IMR-90 (cell line): Measurements from ENCODE around the gene TPPP3.

Source experiments
- POLR2A ChIP-seq: IDR thresholded peaks from 2 replicates; pipeline ENCODE4 v1.6.1; 2012; ENCODE audit warnings: mild to moderate bottlenecking, low read depth, low read length
- RAD21 ChIP-seq: IDR thresholded peaks from 2 replicates; pipeline ENCODE4 v1.6.1; 2012; ENCODE audit warnings: low read length, improper control_type of control experiment
- TF ChIP-seq, protein P1 (sequence below): conservative IDR thresholded peaks from 2 replicates; pipeline ENCODE4 v1.5.1; 2012; ENCODE audit warnings: mild to moderate bottlenecking, low read depth, low read length, improper control_type of control experiment

DNA sequence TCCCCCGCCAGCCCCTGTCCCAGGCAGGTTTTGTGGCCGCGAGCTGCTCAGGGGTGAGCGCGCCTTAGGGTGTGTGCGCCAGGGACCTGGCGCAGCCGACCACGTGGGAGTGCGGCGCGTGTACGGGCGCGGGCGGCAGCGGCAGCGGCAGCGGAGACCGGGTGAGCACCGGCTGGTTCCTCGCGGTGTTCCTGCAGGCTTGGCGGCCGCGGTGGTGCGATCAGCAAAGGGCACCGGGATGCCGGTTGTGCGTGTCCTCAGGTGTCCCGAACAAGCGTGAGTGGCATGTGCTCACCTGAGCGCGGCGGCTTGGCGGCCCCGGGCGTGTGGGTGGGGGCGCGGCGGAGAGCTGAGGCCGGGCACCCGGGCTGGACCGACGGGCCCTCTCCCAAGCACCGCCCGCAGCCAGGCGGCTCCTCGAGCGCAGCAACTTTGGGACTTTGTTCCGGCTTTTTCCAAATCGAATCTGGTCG, 37.2 kb upstream of the TPPP3 start:
- TF ChIP-seq, protein P1, sequence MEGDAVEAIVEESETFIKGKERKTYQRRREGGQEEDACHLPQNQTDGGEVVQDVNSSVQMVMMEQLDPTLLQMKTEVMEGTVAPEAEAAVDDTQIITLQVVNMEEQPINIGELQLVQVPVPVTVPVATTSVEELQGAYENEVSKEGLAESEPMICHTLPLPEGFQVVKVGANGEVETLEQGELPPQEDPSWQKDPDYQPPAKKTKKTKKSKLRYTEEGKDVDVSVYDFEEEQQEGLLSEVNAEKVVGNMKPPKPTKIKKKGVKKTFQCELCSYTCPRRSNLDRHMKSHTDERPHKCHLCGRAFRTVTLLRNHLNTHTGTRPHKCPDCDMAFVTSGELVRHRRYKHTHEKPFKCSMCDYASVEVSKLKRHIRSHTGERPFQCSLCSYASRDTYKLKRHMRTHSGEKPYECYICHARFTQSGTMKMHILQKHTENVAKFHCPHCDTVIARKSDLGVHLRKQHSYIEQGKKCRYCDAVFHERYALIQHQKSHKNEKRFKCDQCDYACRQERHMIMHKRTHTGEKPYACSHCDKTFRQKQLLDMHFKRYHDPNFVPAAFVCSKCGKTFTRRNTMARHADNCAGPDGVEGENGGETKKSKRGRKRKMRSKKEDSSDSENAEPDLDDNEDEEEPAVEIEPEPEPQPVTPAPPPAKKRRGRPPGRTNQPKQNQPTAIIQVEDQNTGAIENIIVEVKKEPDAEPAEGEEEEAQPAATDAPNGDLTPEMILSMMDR, result no peak
- TF ChIP-seq POLR2A (no peak), RAD21 (no peak)
